ENCODE measurements around the gene LIPC. TPM values are rescaled to one million over a fixed set of nuclear protein-coding genes. Genes with fewer than 3 reads are reported as not detected.
A peak's percentile ranks its signal among the peaks of the same experiment; 100 is the strongest.

The LIPC gene
- total and polyA plus RNA-seq, 10 of the 15 experiments (the other 5 are each of a cell fraction or from before 2014, with no cell fraction given): 0.06 to 0.31 (median 0.16) TPM; not detected in 1

DNA sequence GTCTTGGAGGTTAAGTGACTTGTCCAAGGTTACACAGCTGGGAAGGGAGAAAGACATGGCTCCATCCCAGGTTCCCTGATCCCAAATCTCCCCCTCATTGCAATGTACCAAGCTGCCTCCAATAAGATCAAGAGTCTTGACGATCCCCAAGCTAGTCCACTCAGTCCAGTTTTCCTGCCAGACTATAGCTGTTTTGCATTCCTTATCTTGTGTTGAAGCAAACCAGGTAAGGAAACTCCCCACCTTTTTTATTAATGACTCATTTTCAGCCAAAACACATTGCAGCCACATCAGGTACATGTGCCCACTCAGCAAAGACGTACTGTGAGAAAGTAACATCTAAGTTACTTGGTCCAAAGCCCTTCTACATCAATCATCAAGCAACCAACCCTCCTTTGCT, 41.9 kb downstream of the LIPC start (continued):
- TF ChIP-seq, protein P1, sequence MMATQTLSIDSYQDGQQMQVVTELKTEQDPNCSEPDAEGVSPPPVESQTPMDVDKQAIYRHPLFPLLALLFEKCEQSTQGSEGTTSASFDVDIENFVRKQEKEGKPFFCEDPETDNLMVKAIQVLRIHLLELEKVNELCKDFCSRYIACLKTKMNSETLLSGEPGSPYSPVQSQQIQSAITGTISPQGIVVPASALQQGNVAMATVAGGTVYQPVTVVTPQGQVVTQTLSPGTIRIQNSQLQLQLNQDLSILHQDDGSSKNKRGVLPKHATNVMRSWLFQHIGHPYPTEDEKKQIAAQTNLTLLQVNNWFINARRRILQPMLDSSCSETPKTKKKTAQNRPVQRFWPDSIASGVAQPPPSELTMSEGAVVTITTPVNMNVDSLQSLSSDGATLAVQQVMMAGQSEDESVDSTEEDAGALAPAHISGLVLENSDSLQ (IDR thresholded peaks at IDR 0.05): peak; percentile 24; the same call in 1 of the 2 replicates
- TF ChIP-seq BRCA1 (IDR thresholded peaks at IDR 0.05; ENCODE audit: low read depth, low read length) (no peak), RUNX3 (IDR thresholded peaks at IDR 0.05; ENCODE audit: low read length) (peak; percentile 57), POLR2A (IDR thresholded peaks at IDR 0.05; ENCODE audit: low read depth, low read length) (no peak), WRNIP1 (IDR thresholded peaks at IDR 0.05; ENCODE audit: borderline replicate concordance, low read depth, low read length) (no peak), NBN (IDR thresholded peaks at IDR 0.05) (no peak), RELA (IDR thresholded peaks at IDR 0.05; ENCODE audit: borderline replicate concordance, partially characterized antibody) (no peak), HDAC2 (IDR thresholded peaks at IDR 0.05) (no peak), POLR2AphosphoS5 (IDR thresholded peaks at IDR 0.05; ENCODE audit: low read length) (peak; percentile 75; the same call in 1 of the 2 replicates), HCFC1 (IDR thresholded peaks at IDR 0.05; ENCODE audit: low read length) (no peak), TCF12 (IDR thresholded peaks at IDR 0.05; ENCODE audit: low read depth, low read length) (no peak), IRF4 (IDR thresholded peaks at IDR 0.05; ENCODE audit: low read depth, low read length) (no peak), SRF (IDR thresholded peaks at IDR 0.05; ENCODE audit: low read depth in 2 of 2, low read length in 2 of 2) (no peak), POU2F2 (IDR thresholded peaks at IDR 0.05; ENCODE audit: borderline replicate concordance, low read depth, low read length) (0 out of 3 replicates have a peak, but pooled peaks have one; percentile 14), PML (IDR thresholded peaks at IDR 0.05; ENCODE audit: low read length) (no peak)
- TF ChIP-seq, protein P2, sequence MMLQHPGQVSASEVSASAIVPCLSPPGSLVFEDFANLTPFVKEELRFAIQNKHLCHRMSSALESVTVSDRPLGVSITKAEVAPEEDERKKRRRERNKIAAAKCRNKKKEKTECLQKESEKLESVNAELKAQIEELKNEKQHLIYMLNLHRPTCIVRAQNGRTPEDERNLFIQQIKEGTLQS (IDR thresholded peaks at IDR 0.05; ENCODE audit: borderline replicate concordance, extremely low read depth, low read depth, low read length): no peak
- TF ChIP-seq, protein P3, sequence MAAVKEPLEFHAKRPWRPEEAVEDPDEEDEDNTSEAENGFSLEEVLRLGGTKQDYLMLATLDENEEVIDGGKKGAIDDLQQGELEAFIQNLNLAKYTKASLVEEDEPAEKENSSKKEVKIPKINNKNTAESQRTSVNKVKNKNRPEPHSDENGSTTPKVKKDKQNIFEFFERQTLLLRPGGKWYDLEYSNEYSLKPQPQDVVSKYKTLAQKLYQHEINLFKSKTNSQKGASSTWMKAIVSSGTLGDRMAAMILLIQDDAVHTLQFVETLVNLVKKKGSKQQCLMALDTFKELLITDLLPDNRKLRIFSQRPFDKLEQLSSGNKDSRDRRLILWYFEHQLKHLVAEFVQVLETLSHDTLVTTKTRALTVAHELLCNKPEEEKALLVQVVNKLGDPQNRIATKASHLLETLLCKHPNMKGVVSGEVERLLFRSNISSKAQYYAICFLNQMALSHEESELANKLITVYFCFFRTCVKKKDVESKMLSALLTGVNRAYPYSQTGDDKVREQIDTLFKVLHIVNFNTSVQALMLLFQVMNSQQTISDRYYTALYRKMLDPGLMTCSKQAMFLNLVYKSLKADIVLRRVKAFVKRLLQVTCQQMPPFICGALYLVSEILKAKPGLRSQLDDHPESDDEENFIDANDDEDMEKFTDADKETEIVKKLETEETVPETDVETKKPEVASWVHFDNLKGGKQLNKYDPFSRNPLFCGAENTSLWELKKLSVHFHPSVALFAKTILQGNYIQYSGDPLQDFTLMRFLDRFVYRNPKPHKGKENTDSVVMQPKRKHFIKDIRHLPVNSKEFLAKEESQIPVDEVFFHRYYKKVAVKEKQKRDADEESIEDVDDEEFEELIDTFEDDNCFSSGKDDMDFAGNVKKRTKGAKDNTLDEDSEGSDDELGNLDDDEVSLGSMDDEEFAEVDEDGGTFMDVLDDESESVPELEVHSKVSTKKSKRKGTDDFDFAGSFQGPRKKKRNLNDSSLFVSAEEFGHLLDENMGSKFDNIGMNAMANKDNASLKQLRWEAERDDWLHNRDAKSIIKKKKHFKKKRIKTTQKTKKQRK (IDR thresholded peaks at IDR 0.05; ENCODE audit: low read depth, low read length): no peak
- TF ChIP-seq, protein P4, sequence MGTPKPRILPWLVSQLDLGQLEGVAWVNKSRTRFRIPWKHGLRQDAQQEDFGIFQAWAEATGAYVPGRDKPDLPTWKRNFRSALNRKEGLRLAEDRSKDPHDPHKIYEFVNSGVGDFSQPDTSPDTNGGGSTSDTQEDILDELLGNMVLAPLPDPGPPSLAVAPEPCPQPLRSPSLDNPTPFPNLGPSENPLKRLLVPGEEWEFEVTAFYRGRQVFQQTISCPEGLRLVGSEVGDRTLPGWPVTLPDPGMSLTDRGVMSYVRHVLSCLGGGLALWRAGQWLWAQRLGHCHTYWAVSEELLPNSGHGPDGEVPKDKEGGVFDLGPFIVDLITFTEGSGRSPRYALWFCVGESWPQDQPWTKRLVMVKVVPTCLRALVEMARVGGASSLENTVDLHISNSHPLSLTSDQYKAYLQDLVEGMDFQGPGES (IDR thresholded peaks at IDR 0.05): no peak
- TF ChIP-seq, protein P5, sequence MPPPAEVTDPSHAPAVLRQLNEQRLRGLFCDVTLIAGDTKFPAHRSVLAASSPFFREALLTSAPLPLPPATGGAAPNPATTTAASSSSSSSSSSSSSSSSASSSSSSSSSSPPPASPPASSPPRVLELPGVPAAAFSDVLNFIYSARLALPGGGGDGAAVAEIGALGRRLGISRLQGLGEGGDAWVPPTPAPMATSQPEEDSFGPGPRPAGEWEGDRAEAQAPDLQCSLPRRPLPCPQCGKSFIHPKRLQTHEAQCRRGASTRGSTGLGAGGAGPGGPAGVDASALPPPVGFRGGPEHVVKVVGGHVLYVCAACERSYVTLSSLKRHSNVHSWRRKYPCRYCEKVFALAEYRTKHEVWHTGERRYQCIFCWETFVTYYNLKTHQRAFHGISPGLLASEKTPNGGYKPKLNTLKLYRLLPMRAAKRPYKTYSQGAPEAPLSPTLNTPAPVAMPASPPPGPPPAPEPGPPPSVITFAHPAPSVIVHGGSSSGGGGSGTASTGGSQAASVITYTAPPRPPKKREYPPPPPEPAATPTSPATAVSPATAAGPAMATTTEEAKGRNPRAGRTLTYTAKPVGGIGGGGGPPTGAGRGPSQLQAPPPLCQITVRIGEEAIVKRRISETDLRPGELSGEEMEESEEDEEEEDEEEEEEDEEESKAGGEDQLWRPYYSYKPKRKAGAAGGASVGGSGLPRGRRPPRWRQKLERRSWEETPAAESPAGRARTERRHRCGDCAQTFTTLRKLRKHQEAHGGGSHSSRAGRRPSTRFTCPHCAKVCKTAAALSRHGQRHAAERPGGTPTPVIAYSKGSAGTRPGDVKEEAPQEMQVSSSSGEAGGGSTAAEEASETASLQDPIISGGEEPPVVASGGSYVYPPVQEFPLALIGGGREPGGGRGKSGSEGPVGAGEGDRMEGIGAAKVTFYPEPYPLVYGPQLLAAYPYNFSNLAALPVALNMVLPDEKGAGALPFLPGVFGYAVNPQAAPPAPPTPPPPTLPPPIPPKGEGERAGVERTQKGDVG (CRISPR knock-in tag; IDR thresholded peaks at IDR 0.05): no peak
- TF ChIP-seq, protein P6, sequence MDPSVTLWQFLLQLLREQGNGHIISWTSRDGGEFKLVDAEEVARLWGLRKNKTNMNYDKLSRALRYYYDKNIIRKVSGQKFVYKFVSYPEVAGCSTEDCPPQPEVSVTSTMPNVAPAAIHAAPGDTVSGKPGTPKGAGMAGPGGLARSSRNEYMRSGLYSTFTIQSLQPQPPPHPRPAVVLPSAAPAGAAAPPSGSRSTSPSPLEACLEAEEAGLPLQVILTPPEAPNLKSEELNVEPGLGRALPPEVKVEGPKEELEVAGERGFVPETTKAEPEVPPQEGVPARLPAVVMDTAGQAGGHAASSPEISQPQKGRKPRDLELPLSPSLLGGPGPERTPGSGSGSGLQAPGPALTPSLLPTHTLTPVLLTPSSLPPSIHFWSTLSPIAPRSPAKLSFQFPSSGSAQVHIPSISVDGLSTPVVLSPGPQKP (IDR thresholded peaks at IDR 0.05; ENCODE audit: low read depth, low read length): no peak

Data from GM12878 (cell line).